Pancreas (tissue), 10 donors: ENCODE data around the gene WWP2. TPM values are rescaled to one million over a fixed set of nuclear protein-coding genes. Genes with fewer than 3 reads are reported as not detected.
A peak's percentile ranks its signal among the peaks of the same experiment; 100 is the strongest.

Experiments
- ATAC-seq, 4 donors: fragments of 200-7000 bp; cut with Tn5 transposase; one replicate each; pipeline versions ENCODE4 v1.8.0 to v1.9.1; 2020; ENCODE audit warnings: mild to moderate bottlenecking in 4 of 4, moderate library complexity in 4 of 4
- DNase-seq, 6 donors: peaks; one replicate each; pipeline ENCODE4 v3.0.0-alpha.2; 2020
- FAIRE-seq: peaks from 2 replicates; lab custom pipeline; 2012; peaks lifted over from hg19 to GRCh38; lab: Jason Lieb, UNC
- H3K27ac ChIP-seq, 4 donors: fragments of 200-600 bp; sonication (generic); 1 replicate in 3 of 4; 2 replicates in 1 of 4; pipeline versions ENCODE4 v1.5.0 to v1.8.0; 2020
- H3K27me3 ChIP-seq, 4 donors: fragments of 200-600 bp; one replicate each; pipeline ENCODE4 v1.8.0; 2021
- H3K36me3 ChIP-seq, 3 donors: fragments of 200-600 bp; sonication (generic) in 1 of 3; one replicate each; pipeline versions ENCODE4 v1.5.0 to v1.8.0; 2020 to 2021
- H3K4me1 ChIP-seq, 3 donors: fragments of 200-600 bp; one replicate each; pipeline ENCODE4 v1.8.0; 2021
- H3K4me3 ChIP-seq, 4 donors: fragments of 200-600 bp; sonication (generic) in 2 of 4; one replicate each; pipeline versions ENCODE4 v1.5.0 to v1.8.0; 2020 to 2021
- H3K9me3 ChIP-seq, 4 donors: fragments of 200-600 bp; one replicate each; pipeline ENCODE4 v1.8.0; 2021
- WGBS, 2 donors: extraction: QIAGEN DNeasy Blood & Tissue Kit; methylation state at CpG; one replicate each; pipeline ENCODE4 v1.1.7; 2013; 5-methylcytosine and 5-hydroxymethylcytosine counted together
- intact Hi-C, 3 donors: fragments of 100-400 bp; cut with DNase I; formaldehyde crosslinking; loops; one replicate each; pipeline versions ENCODE4 v1.11.1 to v1.14.2; 2022
- polyA plus RNA-seq, 2 donors: library from polyadenylated mRNA; stranded (reverse); fragments of 200-250 nt; gene quantifications; one replicate each; pipeline ENCODE4 v1.2.3, GENCODE V29; 2013
- total RNA-seq, 6 donors: library from RNA; stranded (reverse); fragmentation: NEBNext Ultra II Directional in 4 of 6; extraction: Animal tissue kit (Norgen Biotek cat#: 25700) in 4 of 6; gene quantifications; one replicate each; pipeline versions ENCODE4 v1.2.1 to v1.2.4, GENCODE V29; 2021 to 2023
- TF ChIP-seq, protein P1 (sequence below), 4 donors: fragments of 200-600 bp; sonication (generic) in 3 of 4; IDR thresholded peaks; one replicate each; pipeline versions ENCODE4 v1.5.0 to v1.8.0; 2021; ENCODE audit warnings: antibody characterized with exemption in 4 of 4
- donor health status: healthy with polysubstance abuse.
- donor health status: DM: no; HTN: no; CAD: no; lungs with moderate emphysema.
- donor health status: DM: no; HTN: no; CAD: no.
- donor health status: control.
- donor health status: control.
- donor health status: Bipolar disorder and iron deficiency.
- donor health status: DM: yes; HTN: yes; CAD: no.
- donor health status: DM: no; HTN: no; CAD: no.
- donor health status: DM: no; HTN: no; CAD: no.
- donor health status: DM: yes; HTN: yes; CAD: no.

Gene WWP2
- total and polyA plus RNA-seq, 8 donors: 27.4 to 50.4 (median 35.4) TPM

DNA sequence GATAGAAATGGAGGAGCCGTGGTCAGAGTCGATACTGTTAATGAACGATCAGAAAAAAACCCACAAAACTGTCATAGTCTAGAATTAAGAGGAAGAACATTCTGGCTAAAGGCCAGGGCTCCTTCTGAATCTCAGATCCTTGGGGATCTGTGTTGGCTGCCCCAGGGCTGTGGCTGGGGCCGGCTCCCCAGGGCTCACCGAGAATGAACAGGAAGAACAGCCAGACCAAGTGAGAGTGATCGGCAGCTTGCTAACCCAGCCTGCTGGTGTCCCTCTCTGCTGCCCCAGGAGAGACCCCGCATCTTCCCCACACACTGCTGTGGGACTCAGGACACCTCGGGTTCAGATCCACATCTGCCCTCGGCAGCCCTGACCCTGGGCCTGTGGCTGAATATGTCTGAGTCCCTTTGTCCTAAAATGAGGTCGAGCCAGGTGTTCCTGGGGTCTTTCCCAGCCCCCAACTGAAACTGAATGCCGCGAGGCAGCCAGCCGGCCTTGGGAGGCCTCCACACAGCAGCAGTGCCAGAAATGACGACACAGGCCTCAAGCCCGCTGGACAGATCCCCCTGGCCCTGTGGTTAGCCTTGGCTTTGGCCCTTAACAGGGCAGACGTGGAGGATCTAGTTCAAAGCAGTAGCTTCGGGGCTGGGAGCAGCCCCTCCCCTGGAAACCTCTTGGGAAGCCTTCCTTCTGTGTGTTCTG, 165.1 kb downstream of the WWP2 start:
- Histone ChIP-seq H3K27ac (peak overlapping the region; percentile 8 to 57 (median 30)), H3K27me3 (no peaks in the 10 kb centered on the region), H3K4me3 (no peak overlapping the region), H3K36me3 (peaks cover 0 to 9% (median 3%) of the 10 kb centered on the region in 3 donors), H3K4me1 (no peaks in the 10 kb centered on the region), H3K9me3 (no peaks in the 10 kb centered on the region)
- TF ChIP-seq, protein P1, sequence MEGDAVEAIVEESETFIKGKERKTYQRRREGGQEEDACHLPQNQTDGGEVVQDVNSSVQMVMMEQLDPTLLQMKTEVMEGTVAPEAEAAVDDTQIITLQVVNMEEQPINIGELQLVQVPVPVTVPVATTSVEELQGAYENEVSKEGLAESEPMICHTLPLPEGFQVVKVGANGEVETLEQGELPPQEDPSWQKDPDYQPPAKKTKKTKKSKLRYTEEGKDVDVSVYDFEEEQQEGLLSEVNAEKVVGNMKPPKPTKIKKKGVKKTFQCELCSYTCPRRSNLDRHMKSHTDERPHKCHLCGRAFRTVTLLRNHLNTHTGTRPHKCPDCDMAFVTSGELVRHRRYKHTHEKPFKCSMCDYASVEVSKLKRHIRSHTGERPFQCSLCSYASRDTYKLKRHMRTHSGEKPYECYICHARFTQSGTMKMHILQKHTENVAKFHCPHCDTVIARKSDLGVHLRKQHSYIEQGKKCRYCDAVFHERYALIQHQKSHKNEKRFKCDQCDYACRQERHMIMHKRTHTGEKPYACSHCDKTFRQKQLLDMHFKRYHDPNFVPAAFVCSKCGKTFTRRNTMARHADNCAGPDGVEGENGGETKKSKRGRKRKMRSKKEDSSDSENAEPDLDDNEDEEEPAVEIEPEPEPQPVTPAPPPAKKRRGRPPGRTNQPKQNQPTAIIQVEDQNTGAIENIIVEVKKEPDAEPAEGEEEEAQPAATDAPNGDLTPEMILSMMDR (IDR thresholded peaks at IDR 0.05): no peak
- intact Hi-C loops: no loop called here
- peak; percentile 19 to 69 (median 58) for ATAC-seq
- WGBS, 2 donors: 48 to 57% methylated on average over 17 of the region's 17 CpGs
- DNase-seq: peak in 3 of 6 donors; percentile 34 to 59 (median 45)
- FAIRE-seq: no peak

DNA sequence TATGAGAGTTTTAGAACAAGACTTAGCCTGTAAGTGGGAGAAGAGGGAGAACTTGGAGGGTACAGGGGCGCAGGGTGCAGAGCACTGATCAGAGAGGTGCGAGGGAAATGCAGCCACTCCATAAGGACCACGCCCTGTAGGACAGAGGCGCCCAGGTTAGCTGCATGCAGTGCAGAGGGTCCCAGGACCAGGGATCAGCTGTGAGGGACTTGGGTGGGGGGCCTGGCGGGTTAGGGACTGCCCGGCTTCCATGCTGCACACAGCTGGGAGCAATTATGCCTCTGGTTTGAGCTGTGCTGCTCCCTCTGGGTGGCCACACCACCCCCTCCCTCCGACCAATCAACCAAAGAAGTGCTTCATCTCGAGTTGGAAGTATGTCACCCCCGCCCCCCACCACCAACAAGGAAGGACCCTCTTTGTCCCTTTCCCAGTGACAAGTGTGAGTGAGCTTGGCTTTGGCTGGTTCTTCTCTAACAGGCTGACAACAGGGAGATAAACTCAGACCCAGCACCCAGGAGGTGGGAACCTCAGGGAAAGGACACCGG, 166.8 kb downstream of the WWP2 start:
- Histone ChIP-seq H3K9me3 (no peaks in the 10 kb centered on the region), H3K4me1 (no peaks in the 10 kb centered on the region), H3K27ac (no peak overlapping the region), H3K4me3 (no peak overlapping the region), H3K27me3 (no peaks in the 10 kb centered on the region), H3K36me3 (peaks cover 0 to 26% (median 3%) of the 10 kb centered on the region in 3 donors)
- DNase-seq: no peak
- FAIRE-seq: no peak
- intact Hi-C loops: no loop called here
- WGBS, 2 donors: 88 to 92% methylated on average over 10 of the region's 10 CpGs
- no peak for ATAC-seq
- TF ChIP-seq, protein P1 (IDR thresholded peaks at IDR 0.05): no peak

DNA sequence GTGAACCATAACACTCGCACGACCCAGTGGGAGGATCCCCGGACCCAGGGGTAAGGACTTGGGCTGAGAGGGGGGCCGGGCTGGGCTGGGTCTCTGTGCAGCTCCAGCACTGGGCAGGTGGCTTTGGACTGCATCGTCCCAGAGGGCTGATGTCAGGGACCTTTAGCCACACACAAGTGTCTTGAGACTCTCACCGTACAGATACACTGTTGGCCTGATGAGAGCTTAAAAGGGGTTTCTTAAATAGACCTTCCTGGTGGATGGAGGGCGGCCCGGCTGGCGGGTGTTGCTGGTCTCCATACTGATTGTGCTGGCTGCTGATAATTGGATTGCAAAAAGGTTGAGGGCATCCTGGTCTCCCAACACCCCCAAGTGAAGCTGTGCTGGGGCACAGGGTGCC, 167.3 kb downstream of the WWP2 start:
- Histone ChIP-seq H3K36me3 (peaks cover 0 to 31% (median 5%) of the 10 kb centered on the region in 3 donors), H3K27ac (no peak overlapping the region), H3K4me1 (no peaks in the 10 kb centered on the region), H3K9me3 (no peaks in the 10 kb centered on the region), H3K27me3 (no peaks in the 10 kb centered on the region), H3K4me3 (no peak overlapping the region)
- intact Hi-C loops: no loop called here
- FAIRE-seq (no peak), DNase-seq (no peak), ATAC-seq (no peak)
- TF ChIP-seq, protein P1 (IDR thresholded peaks at IDR 0.05): no peak
- WGBS, 2 donors: 85 to 88% methylated on average over 9 of the region's 9 CpGs

DNA sequence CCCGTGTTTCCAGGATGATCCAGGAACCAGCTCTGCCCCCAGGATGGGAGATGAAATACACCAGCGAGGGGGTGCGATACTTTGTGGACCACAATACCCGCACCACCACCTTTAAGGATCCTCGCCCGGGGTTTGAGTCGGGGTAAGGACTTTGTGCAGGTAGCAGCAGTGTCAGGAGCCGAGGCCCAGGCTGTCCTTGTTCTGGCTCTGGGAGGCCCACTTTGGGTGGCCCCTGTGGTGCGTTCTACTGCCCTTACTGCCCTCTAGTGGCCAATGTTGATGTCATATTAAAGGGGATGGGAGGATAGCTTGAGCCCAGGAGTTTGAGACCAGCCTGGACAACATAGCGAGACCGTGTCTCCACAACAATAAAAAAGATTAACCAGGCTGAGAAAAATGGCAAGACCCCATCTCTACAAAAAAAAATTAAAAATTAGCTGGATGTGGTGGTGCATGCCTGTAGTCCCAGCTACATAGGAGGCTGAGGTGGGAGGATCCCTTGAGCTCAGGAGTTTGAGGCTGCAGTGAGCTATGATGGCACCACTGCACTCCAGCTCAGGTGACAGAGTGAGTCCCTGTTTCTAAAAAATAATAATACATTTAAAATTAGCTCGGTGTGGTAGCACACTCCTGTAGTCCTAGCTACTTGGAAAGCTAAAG, 168.1 kb downstream of the WWP2 start:
- intact Hi-C loops: loop anchor here in 2 of 3 donors (5.0 kb wide), 1 partner anchor 133 kb away; no protein-coding TSS in a partner anchor
- no peaks in the 10 kb centered on the region for H3K27me3 ChIP-seq
- H3K36me3 ChIP-seq: peaks cover 0 to 39% (median 12%) of the 10 kb centered on the region in 3 donors
- DNase-seq (peak in 3 of 6 donors; percentile 31 to 58 (median 57)), FAIRE-seq (no peak), ATAC-seq (peak; percentile 72 to 87 (median 83))
- TF ChIP-seq, protein P1 (IDR thresholded peaks at IDR 0.05): peak; percentile 50 to 69 (median 64)
- 61 to 67% methylated on average over 12 of the region's 12 CpGs for WGBS, 2 donors
- H3K4me3 ChIP-seq: no peak overlapping the region
- no peaks in the 10 kb centered on the region for H3K4me1 ChIP-seq
- no peaks in the 10 kb centered on the region for H3K9me3 ChIP-seq
- no peak overlapping the region for H3K27ac ChIP-seq
